NCI-H748 (cell line): Measurements from ENCODE around the gene PET100.

Experiments
- DNase-seq: peaks from one replicate; lab custom pipeline; 2025; ENCODE audit not compliant: unreplicated experiment; lab: John Stamatoyannopoulos, UW

The PET100 gene, protein sequence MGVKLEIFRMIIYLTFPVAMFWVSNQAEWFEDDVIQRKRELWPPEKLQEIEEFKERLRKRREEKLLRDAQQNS

DNA sequence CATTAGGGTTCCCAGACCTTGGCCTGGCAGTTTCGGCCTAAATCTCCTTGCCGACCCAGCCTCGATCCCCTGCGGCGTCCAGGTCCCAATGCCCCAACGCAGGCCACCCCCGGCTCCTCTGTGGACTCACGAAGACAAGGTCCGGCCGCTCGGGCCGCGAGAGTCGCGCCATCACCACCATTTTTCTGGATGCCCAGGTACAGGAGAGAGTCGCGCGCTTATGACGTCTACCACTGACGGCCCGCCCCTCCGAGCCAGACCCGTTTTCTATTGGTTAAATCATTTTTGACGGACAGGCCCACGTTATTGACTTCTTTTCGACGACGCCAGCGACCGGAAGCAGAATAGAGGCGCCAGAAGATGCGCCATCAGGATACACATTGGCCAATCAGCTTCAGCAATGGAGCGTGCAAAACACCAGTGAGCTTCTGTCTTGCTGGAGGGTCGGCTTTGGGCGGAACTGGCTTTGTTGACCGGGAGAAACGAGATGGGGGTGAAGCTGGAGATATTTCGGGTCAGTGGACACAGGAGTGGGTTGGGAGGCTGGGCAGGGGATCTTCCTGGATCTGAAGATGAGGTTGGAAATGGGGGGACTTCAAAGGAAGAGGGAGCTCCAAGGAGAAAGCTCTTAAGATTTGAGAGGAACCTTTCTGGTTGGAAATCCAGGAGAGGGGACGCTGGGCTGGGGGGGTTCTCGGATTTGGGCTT lies at the start of gene PET100, which contains the start of gene XAB2:
TSS of gene PET100 (plus strand) at position 447 of the 708 bp plus-strand sequence. CDS start at position 488, 41 bp downstream.
TSS of gene XAB2 (minus strand) at position 199 of the 708 bp plus-strand sequence. CDS start at position 181, 18 bp downstream.
- DNase-seq = peak; percentile 96

DNA sequence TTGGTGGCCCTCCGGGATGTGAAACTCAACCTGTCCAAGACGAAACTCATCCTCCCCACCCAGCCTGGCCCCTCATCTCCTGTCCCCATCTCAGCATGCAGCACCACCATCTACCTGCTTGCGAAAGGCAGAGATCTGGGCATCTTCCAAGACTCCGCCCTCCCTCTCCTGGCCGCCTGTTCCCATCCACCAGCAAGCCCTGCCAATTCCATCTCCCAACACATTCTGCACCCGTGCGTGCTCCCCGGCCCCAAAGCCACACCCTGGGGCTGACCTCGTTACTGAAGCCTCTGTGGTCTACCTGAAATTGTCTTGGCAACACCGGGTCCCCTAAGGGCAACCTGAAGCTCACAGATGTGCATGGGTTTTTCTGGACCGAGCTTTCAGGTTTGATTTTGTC lies 47.1 kb upstream of the PET100 start:
- no peak for DNase-seq

DNA sequence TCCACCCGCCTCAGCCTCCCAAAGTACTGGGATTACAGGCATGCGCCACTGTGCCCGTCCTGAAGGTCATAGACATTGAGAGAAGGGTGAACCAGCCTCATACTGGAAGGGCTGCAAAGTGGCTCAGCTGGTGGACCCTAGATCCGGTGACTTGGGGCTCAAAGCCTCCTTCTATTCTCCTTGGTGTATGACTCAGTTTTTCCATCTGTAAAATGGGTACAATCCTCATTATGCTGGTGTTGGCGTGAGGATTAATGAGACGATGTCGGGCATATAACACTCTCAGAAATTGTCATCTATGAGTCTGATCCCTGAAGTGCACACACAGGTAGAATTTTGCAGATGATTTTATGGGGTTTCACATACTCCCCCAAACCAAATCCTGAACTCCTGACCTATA lies 39.8 kb upstream of the PET100 start:
- DNase-seq = no peak

- DNase-seq = no peak
Observed at GRCh38 chr19:7590256-7590655, 39.3 kb upstream of the PET100 start.

- peak; percentile 85 for DNase-seq
Observed at GRCh38 chr19:7595466-7596133, 34.0 kb upstream of the PET100 start, which contains the start of gene CAMSAP3. Gene CAMSAP3, plus strand, starts transcription at chr19:7595863. Its CDS starts 140 bp downstream, at chr19:7596003.

DNA sequence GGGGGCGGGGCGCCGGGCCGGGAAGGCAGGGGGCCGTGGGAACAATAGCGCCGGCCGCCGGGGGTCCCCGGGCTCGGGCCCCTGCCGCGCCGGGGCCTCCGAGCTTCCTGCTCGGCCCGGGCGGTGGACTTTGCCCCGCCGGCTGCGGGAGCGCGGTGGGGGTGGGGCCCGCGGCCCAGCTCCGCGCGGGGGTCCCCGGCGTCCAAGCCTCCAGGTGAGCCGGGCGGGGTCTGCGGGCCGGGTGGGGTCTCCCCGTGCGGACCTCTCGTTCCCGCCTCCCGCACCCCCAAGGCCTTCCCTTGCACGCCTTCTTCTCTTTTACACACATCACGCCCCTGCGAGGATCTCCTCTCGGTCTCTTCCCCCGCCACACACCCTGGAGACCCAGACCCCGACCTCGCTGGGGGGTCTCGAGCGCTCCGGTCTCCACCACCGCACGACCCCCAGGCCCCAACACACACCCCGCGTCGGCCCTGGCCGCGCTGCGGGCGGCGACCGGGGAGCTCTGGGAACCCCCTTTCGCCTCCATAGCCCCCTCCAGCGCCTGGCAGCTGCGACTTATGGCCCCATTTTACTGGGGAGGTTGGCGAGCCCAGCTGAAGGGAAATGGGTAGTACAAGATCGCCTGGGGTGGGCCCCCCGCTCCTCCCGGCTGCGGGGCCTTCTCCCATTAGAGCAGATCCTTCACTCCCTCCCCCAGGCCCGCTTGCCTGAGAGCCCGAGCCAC lies 33.2 kb upstream of the PET100 start:
- no peak for DNase-seq

GRCh38 chr19:7597689-7598088 lies 31.9 kb upstream of the PET100 start:
- no peak for DNase-seq

DNA sequence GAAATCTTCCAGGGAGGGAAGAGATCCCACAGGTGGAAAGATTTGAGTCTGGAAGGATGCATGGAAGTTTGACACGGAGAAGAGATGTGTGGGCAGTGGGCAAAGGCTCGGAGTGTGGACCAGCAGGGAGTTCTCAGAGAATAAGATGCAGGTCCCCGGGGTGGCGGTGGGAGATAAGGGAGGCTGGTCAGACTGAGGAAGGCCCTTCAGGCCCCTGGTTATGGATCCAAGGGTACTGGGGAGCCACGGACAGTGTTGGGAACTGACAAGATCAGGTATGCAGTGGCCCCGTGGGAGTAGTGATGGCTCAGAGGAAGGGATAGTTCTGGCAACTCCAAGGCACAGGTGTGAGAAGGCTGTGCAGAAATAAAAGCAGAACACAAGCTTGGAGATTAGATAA lies 31.4 kb upstream of the PET100 start:
- DNase-seq = no peak

DNA sequence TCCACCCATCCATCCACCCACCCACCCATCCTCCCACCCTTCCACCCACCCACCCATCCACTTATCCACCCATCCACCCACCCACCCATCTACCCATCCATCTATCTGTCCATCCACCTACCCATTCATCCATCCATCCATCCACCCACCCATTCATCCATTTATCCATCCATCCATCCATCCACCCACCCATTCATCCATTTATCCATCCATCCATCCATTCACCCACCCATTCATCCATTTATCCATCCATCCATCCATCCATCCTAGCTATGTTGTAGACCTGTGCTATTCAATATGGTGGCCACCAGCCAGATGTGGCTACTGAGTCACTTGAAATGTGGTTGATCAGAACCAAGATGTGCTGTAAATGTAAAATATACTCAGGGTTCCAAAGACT lies 28.9 kb upstream of the PET100 start:
- DNase-seq = no peak

- DNase-seq = no peak
Observed at GRCh38 chr19:7602240-7602934, 27.2 kb upstream of the PET100 start.

DNA sequence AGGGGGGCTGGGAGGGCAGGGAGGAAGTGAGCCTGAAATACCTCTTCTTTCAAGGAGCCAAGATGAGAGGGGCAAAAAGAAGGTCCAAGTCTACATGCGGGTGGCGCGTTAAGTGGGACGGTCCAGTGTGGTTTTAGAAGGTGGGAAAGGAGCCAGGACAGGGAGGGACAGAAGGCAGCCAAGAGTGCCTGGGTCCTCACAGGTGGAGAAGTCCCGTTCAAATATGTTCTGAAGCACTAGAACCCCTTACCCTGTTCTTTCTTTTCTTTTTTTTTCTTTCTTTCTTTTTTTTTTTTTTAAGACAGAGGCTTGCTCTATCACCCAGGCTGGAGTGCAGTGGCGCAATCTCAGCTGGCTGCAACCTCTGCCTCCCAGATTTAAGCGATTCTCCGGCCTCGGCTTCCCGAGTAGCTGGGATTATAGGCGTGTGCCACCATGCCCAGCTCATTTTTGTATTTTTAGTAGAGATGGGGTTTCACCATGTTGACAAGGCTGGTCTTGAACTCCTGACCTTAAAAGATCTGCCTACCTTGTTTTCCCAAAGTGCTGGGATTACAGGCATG lies 26.6 kb upstream of the PET100 start:
- DNase-seq = no peak

DNA sequence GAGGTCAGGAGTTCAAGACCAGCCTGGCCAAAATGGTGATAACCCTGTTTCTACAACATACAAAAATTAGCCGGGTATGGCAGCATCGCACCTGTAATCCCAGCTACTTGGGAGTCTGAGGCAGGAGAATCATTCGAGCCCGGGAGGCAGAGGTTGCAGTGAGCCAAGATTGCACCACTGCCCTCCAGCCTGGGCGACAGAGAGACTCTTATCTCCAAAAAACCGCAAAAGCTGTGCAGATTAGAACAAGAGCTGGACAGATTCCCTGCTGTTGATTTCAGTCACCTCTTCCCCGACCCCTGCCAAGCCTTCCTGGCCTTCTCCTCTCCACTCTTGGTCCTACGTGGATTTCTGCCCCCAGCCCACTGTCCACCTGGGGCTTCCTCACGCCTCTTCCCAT lies 25.7 kb upstream of the PET100 start:
- no peak for DNase-seq

GRCh38 chr19:7605490-7606222 lies 23.9 kb upstream of the PET100 start:
- DNase-seq = peak; percentile 11

DNA sequence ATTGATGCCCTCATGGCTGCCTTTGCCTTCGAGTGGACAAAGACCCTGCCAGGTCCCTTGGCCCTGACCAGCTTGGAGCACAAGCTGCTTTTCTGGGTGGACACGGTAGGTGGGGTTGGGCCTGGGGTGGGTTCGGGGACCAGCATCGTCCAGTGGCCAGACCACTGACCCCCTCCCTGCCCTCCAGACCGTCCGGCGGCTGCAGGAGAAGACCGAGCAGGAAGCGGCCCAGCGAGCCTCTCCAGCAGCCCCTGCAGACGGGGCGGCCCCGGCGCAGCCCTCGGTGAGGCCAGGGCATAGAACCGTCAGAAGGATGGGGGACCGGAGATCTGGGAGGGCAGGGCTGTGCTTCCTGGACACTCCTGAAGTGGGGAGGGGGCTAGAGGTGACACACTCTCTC lies 23.3 kb upstream of the PET100 start:
- no peak for DNase-seq

- DNase-seq = no peak
Observed at GRCh38 chr19:7607212-7607873, 22.2 kb upstream of the PET100 start.

DNA sequence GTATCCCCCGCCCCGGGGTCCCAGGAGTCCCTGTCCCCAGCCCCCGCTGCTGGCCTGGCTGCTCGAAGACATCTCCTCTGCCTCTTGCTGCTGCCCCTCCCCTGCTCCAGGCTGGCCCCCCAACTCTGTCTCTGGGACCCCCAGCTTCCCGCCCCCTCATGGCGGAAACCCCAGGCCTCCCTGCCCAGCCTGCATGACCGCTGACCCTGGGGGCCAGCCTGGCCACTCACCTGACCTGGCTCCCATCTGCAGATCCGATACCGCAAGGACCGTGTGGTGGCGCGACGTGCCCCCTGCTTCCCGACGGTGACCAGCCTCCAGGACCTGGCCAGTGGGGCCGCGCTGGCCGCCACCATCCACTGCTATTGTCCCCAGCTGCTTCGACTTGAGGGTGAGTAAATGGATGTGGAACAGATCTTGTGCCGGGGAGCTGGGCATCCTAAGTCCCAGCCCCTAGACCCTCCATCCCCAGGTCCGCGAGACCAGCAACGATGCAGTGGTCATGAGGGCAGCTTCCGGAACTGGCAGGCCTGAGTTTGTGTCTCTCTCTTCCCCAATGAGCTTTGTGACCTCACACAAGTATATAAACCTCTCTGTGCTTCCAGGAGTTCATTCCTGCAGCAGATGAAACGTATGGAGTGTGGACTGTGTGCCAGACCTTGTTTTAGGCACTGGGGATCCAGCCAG lies 21.6 kb upstream of the PET100 start:
- no peak for DNase-seq

DNA sequence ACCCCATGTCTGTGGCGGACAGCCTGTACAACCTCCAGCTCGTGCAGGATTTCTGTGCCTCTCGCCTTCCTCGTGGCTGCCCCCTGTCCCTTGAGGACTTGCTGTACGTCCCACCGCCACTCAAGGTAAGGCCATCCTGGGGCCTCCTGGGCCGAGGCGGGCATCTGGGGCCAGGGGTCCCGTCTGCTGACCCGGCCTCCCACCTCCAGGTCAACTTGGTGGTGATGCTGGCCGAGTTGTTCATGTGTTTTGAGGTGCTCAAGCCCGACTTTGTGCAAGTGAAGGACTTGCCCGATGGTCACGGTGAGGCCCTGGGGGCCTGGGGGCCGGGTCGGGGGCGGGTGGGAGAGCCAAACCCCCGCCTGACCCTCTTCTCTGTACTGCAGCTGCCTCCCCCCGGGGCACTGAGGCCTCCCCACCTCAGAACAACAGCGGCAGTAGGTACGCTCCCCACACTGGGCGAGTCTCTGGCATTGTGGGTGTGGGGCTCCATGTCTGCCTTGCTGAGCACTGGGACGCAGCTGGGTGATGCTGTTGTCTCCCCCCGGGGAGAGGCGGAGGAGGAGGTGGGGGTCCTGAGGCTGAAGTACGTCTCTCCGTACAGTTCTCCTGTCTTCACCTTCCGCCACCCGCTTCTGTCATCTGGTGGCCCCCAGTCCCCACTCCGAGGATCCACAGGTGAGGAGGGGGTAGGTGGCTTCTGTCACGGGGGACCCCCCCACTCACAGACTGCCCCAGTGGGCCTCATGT lies 18.9 kb upstream of the PET100 start:
- DNase-seq = no peak
